Activated CD4-positive, alpha-beta T cell treated with anti-CD3 and anti-CD28 coated beads, Interleukin-2, amount 50 U/mL, for 16 hours (primary cell): ENCODE measurements around the gene RXFP1.

Source experiments
- DNase-seq: peaks from one replicate; pipeline ENCODE4 v3.0.0-alpha.2; 2020

Gene RXFP1

GRCh38 chr4:158544141-158544540 lies 22.5 kb downstream of the RXFP1 start:
- no peak for DNase-seq

- DNase-seq = no peak
Measured at GRCh38 chr4:158553364-158553763, 31.7 kb downstream of the RXFP1 start.

- no peak for DNase-seq
Measured at GRCh38 chr4:158560284-158560683, 38.6 kb downstream of the RXFP1 start.

- DNase-seq = no peak
Measured at GRCh38 chr4:158566860-158567259, 45.2 kb downstream of the RXFP1 start.

GRCh38 chr4:158571736-158572135 lies 50.1 kb downstream of the RXFP1 start:
- no peak for DNase-seq

GRCh38 chr4:158572608-158573007 lies 50.9 kb downstream of the RXFP1 start:
- no peak for DNase-seq

- DNase-seq = no peak
Measured at GRCh38 chr4:158578476-158578875, 56.8 kb downstream of the RXFP1 start.

GRCh38 chr4:158580064-158580463 lies 58.4 kb downstream of the RXFP1 start:
- DNase-seq = no peak

- no peak for DNase-seq
Measured at GRCh38 chr4:158581161-158581560, 59.5 kb downstream of the RXFP1 start.

GRCh38 chr4:158586881-158587280 lies 65.2 kb downstream of the RXFP1 start:
- no peak for DNase-seq

- no peak for DNase-seq
Measured at GRCh38 chr4:158588285-158588684, 66.6 kb downstream of the RXFP1 start.

GRCh38 chr4:158588777-158589176 lies 67.1 kb downstream of the RXFP1 start:
- DNase-seq = no peak

GRCh38 chr4:158590306-158590705 lies 68.6 kb downstream of the RXFP1 start:
- DNase-seq = no peak

- DNase-seq = no peak
Measured at GRCh38 chr4:158590824-158591223, 69.1 kb downstream of the RXFP1 start.

GRCh38 chr4:158597879-158598596 lies 76.4 kb downstream of the RXFP1 start:
- no peak for DNase-seq

GRCh38 chr4:158599150-158599549 lies 77.5 kb downstream of the RXFP1 start:
- DNase-seq = no peak

- DNase-seq = no peak
Measured at GRCh38 chr4:158599765-158600498, 78.2 kb downstream of the RXFP1 start.

- DNase-seq = no peak
Measured at GRCh38 chr4:158604369-158604768, 82.7 kb downstream of the RXFP1 start.

- DNase-seq = no peak
Measured at GRCh38 chr4:158605393-158605792, 83.7 kb downstream of the RXFP1 start.

- DNase-seq = no peak
Measured at GRCh38 chr4:158606969-158607368, 85.3 kb downstream of the RXFP1 start.

GRCh38 chr4:158609116-158609515 lies 87.4 kb downstream of the RXFP1 start:
- no peak for DNase-seq

- DNase-seq = no peak
Measured at GRCh38 chr4:158610790-158611189, 89.1 kb downstream of the RXFP1 start.

GRCh38 chr4:158613046-158613445 lies 91.4 kb downstream of the RXFP1 start:
- DNase-seq = no peak

- no peak for DNase-seq
Measured at GRCh38 chr4:158617956-158618355, 96.3 kb downstream of the RXFP1 start.

GRCh38 chr4:158621729-158622128 lies 100.0 kb downstream of the RXFP1 start:
- DNase-seq = no peak
